HuH-7 (cell line): Measurements from ENCODE around the gene TBC1D2.

Experiments
- DNase-seq: peaks from one replicate; pipeline ENCODE4 v3.0.0; 2011; ENCODE audit warnings: low spot score

Gene TBC1D2

GRCh38 chr9:98241357-98242300, 13.8 kb downstream of the TBC1D2 start:
- DNase-seq, result no peak

GRCh38 chr9:98240475-98240874, 15.0 kb downstream of the TBC1D2 start:
- DNase-seq, result no peak

- DNase-seq, result no peak
Observed at GRCh38 chr9:98236901-98237487, 18.5 kb downstream of the TBC1D2 start.

- DNase-seq, result no peak
Observed at GRCh38 chr9:98235126-98235525, 20.3 kb downstream of the TBC1D2 start.

GRCh38 chr9:98234245-98234825, 21.1 kb downstream of the TBC1D2 start:
- DNase-seq, result no peak

- no peak for DNase-seq
Observed at GRCh38 chr9:98232926-98233325, 22.5 kb downstream of the TBC1D2 start.

- DNase-seq, result no peak
Observed at GRCh38 chr9:98231770-98232478, 23.5 kb downstream of the TBC1D2 start.

GRCh38 chr9:98230789-98231188, 24.7 kb downstream of the TBC1D2 start:
- DNase-seq, result no peak

GRCh38 chr9:98230304-98230703, 25.1 kb downstream of the TBC1D2 start:
- no peak for DNase-seq

GRCh38 chr9:98229620-98230019, 25.8 kb downstream of the TBC1D2 start:
- DNase-seq, result no peak

GRCh38 chr9:98229090-98229395, 26.4 kb downstream of the TBC1D2 start:
- no peak for DNase-seq

- DNase-seq, result no peak
Observed at GRCh38 chr9:98228392-98229089, 26.9 kb downstream of the TBC1D2 start.

- DNase-seq, result no peak
Observed at GRCh38 chr9:98227883-98228282, 27.6 kb downstream of the TBC1D2 start.

- DNase-seq, result no peak
Observed at GRCh38 chr9:98226957-98227356, 28.5 kb downstream of the TBC1D2 start.

GRCh38 chr9:98226516-98226915, 28.9 kb downstream of the TBC1D2 start:
- peak; percentile 63 for DNase-seq

GRCh38 chr9:98225015-98225442, 30.4 kb downstream of the TBC1D2 start:
- peak; percentile 64 for DNase-seq

GRCh38 chr9:98222885-98223691, 32.4 kb downstream of the TBC1D2 start:
- no peak for DNase-seq

GRCh38 chr9:98220911-98221310, 34.5 kb downstream of the TBC1D2 start:
- DNase-seq, result no peak

- no peak for DNase-seq
Observed at GRCh38 chr9:98219794-98220370, 35.6 kb downstream of the TBC1D2 start.

GRCh38 chr9:98219364-98219716, 36.1 kb downstream of the TBC1D2 start:
- DNase-seq, result no peak
